ENCODE data around the gene IL16. TPM values are rescaled to one million over a fixed set of nuclear protein-coding genes. Genes with fewer than 3 reads are reported as not detected.
A peak's percentile ranks its signal among the peaks of the same experiment; 100 is the strongest.

Gene IL16
- total RNA-seq, 2 donors from 2014 or later: 11.1 to 17.1 TPM

GRCh38 chr15:81275711-81276392 lies 79.2 kb downstream of the IL16 start:
- ATAC-seq (ENCODE audit: insufficient number of reproducible peaks, low FRiP score, low read depth): no peak
- Histone ChIP-seq H3K36me3 (no peaks in the 10 kb centered on the region), H3K27ac (peak overlapping the region in 1 of 2 donors; percentile 7), H3K27me3 (replicated peaks; ENCODE audit: insufficient read depth) (no peaks in the 10 kb centered on the region), H3K9me3 (peaks cover 8% of the 10 kb centered on the region), H3K4me1 (ENCODE audit: control insufficient read depth in 1 of 2, low read depth in 2 of 2) (peaks cover 0 to 15% of the 10 kb centered on the region in 2 donors), H3K4me3 (no peak overlapping the region)
- TF ChIP-seq CTCF (IDR thresholded peaks at IDR 0.05): no peak
- DNase-seq (ENCODE audit: low spot score): no peak

- TF ChIP-seq CTCF (IDR thresholded peaks at IDR 0.05): no peak
- H3K36me3 ChIP-seq: no peaks in the 10 kb centered on the region
- H3K9me3 ChIP-seq: peaks cover 8% of the 10 kb centered on the region
- peaks cover 0 to 15% of the 10 kb centered on the region in 2 donors for H3K4me1 ChIP-seq (ENCODE audit: control insufficient read depth in 1 of 2, low read depth in 2 of 2)
- no peak overlapping the region for H3K4me3 ChIP-seq
- H3K27me3 ChIP-seq (replicated peaks; ENCODE audit: insufficient read depth): no peaks in the 10 kb centered on the region
- DNase-seq (ENCODE audit: low spot score) (no peak), ATAC-seq (ENCODE audit: insufficient number of reproducible peaks, low FRiP score, low read depth) (no peak)
- no peak overlapping the region for H3K27ac ChIP-seq
Observed at GRCh38 chr15:81276967-81277366, 80.3 kb downstream of the IL16 start.

- DNase-seq (ENCODE audit: low spot score) (no peak), ATAC-seq (ENCODE audit: insufficient number of reproducible peaks, low FRiP score, low read depth) (no peak)
- peaks cover 8% of the 10 kb centered on the region for H3K9me3 ChIP-seq
- no peaks in the 10 kb centered on the region for H3K27me3 ChIP-seq (replicated peaks; ENCODE audit: insufficient read depth)
- TF ChIP-seq CTCF (IDR thresholded peaks at IDR 0.05): no peak
- no peak overlapping the region for H3K27ac ChIP-seq
- H3K4me1 ChIP-seq (ENCODE audit: control insufficient read depth in 1 of 2, low read depth in 2 of 2): peaks cover 0 to 15% of the 10 kb centered on the region in 2 donors
- H3K4me3 ChIP-seq: no peak overlapping the region
- no peaks in the 10 kb centered on the region for H3K36me3 ChIP-seq
Observed at GRCh38 chr15:81277851-81278250, 81.2 kb downstream of the IL16 start.

GRCh38 chr15:81278306-81279029 lies 81.8 kb downstream of the IL16 start:
- no peaks in the 10 kb centered on the region for H3K27me3 ChIP-seq (replicated peaks; ENCODE audit: insufficient read depth)
- H3K27ac ChIP-seq: no peak overlapping the region
- H3K36me3 ChIP-seq: no peaks in the 10 kb centered on the region
- ATAC-seq (ENCODE audit: insufficient number of reproducible peaks, low FRiP score, low read depth) (no peak), DNase-seq (ENCODE audit: low spot score) (no peak)
- no peak for TF ChIP-seq CTCF (IDR thresholded peaks at IDR 0.05)
- peaks cover 8% of the 10 kb centered on the region for H3K9me3 ChIP-seq
- H3K4me3 ChIP-seq: no peak overlapping the region
- H3K4me1 ChIP-seq (ENCODE audit: control insufficient read depth in 1 of 2, low read depth in 2 of 2): peaks cover 0 to 15% of the 10 kb centered on the region in 2 donors

GRCh38 chr15:81279621-81280485 lies 83.2 kb downstream of the IL16 start:
- H3K9me3 ChIP-seq: peaks cover 8% of the 10 kb centered on the region

More at GRCh38 chr15:81279621-81280485, 83.2 kb downstream of the IL16 start:
- Histone ChIP-seq H3K4me1 (ENCODE audit: control insufficient read depth in 1 of 2, low read depth in 2 of 2) (peaks cover 0 to 12% of the 10 kb centered on the region in 2 donors), H3K27ac (no peak overlapping the region), H3K4me3 (no peak overlapping the region), H3K27me3 (replicated peaks; ENCODE audit: insufficient read depth) (no peaks in the 10 kb centered on the region), H3K36me3 (no peaks in the 10 kb centered on the region)
- no peak for ATAC-seq (ENCODE audit: insufficient number of reproducible peaks, low FRiP score, low read depth)
- no peak for TF ChIP-seq CTCF (IDR thresholded peaks at IDR 0.05)
- DNase-seq (ENCODE audit: low spot score): no peak
